Hepatocyte (in vitro differentiated cells): ENCODE results near the gene GALNT7.

ENCODE experiments used
- CTCF ChIP-seq: fragments of 200-600 bp; sonication (generic); IDR thresholded peaks from 2 replicates; pipeline ENCODE4 v1.5.1; 2016; ENCODE audit warnings: antibody characterized with exemption, mild to moderate bottlenecking; ENCODE audit not compliant: poor library complexity
- EZH2 ChIP-seq: fragments of 200-600 bp; sonication (generic); IDR thresholded peaks from 2 replicates; pipeline ENCODE4 v1.6.1; 2016; ENCODE audit warnings: antibody characterized with exemption, mild to moderate bottlenecking, borderline replicate concordance
- EZH2phosphoT487 ChIP-seq: fragments of 200-600 bp; sonication (generic); IDR thresholded peaks from one replicate; pipeline ENCODE4 v1.6.1; 2018; ENCODE audit warnings: antibody characterized with exemption, mild to moderate bottlenecking, low read depth, moderate library complexity; ENCODE audit not compliant: unreplicated experiment, severe bottlenecking

GRCh38 chr4:173167758-173168395 is 734 bp upstream of the GALNT7 start:
- TF ChIP-seq CTCF = no peak
- no peak for TF ChIP-seq EZH2
- no peak for TF ChIP-seq EZH2phosphoT487
